HL-60 (cell line): Measurements from ENCODE around the gene COL11A2.

Experiments
- CTCF ChIP-seq: IDR thresholded peaks from one replicate; pipeline ENCODE4 v1.5.1; 2011; ENCODE audit warnings: low read length, control low read depth, inconsistent platforms; ENCODE audit not compliant: insufficient read depth
- POLR2AphosphoS5 ChIP-seq: IDR thresholded peaks from 2 replicates; pipeline ENCODE4 v1.6.1; 2012; ENCODE audit warnings: low read depth

- TF ChIP-seq CTCF (no peak), POLR2AphosphoS5 (no peak)
Measured at GRCh38 chr6:33151050-33151449, 41.2 kb downstream of the COL11A2 start.
